ENCODE results near the gene CNNM3.

The CNNM3 gene

DNA sequence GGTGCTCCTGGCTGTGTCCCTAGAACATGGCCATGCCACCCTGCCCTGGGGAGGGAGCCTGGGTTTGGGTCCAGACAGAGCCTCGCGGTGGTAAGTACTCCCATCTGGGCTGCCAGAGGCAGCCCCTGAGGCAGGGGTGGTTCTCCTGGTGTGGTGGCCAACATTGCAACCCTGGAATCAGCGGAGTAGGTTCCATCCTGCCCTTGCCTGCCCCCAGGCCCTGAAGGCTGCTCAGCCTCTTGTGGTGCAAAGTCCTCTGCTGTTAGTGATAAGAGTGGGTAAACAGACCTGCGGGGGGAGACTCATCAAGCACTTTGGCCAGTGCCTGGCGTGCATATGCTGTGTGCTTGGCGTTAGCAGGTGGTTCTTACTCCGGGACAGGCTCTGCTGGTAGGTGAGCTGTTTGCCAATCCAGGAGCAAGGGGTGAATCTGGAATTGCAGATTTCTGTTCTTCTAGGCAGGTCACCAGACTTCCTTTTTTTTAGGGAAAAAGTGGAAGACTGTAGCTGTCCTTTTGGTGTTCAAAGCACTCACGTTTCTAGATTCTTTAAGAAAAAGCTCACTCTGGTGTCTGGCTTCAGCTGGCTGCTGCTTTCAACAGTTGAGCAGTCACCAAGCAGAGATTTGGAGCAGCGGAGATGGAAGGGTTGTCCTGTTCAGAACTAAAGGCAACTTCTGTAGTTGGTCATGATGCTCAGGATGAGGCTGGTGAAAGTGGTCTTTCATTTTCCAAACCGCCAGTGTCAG lies 3.2 kb downstream of the CNNM3 start:
- Histone ChIP-seq H3K36me3 (ENCODE audit: control insufficient read depth in 2 of 2, insufficient read depth in 1 of 2, low read length in 2 of 2) (peaks cover 10 to 40% of the 10 kb centered on the region in 2 experiments), H3K27ac (ENCODE audit: extremely low read depth, low read depth, low read length) (no peak overlapping the region), H3K9me3 (ENCODE audit: control insufficient read depth, insufficient read depth, low read depth, low read length) (no peaks in the 10 kb centered on the region), H3K4me1 (ENCODE audit: control insufficient read depth, insufficient read depth, low read length) (peaks cover 19% of the 10 kb centered on the region), H3K4me3 (ENCODE audit: low read depth, low read length) (no peak overlapping the region)
- POLR2A ChIA-PET = interaction anchor here (0.8 to 1.2 kb wide), 2 partner anchors 9 to 182 kb away, joined by 3 read pairs; partner anchors contain the start of gene KANSL3
- CTCF ChIA-PET = interaction anchor here (0.6 to 1.2 kb wide), 4 partner anchors 38 to 534 kb away, joined by 3 to 5 read pairs (median 3); partner anchors contain the start of gene ANKRD39
- 0 out of 2 replicates have a peak, but pooled peaks have one; percentile 12 for TF ChIP-seq SCRT2 (tag by site-specific recombination; IDR thresholded peaks at IDR 0.05)
- TF ChIP-seq ZNF221 (tag by site-specific recombination; IDR thresholded peaks at IDR 0.05; ENCODE audit: borderline replicate concordance) = no peak
- no peak for TF ChIP-seq ZNF274 (IDR thresholded peaks at IDR 0.05; ENCODE audit: low read length)
- TF ChIP-seq ZNF274 (tag by site-specific recombination; IDR thresholded peaks at IDR 0.05; ENCODE audit: borderline replicate concordance) = no peak
- no peak for TF ChIP-seq KLF9 (tag by site-specific recombination; IDR thresholded peaks at IDR 0.05; ENCODE audit: low read depth)
- TF ChIP-seq ZNF549 (tag by site-specific recombination; IDR thresholded peaks at IDR 0.05) = no peak
- TF ChIP-seq, protein P1, sequence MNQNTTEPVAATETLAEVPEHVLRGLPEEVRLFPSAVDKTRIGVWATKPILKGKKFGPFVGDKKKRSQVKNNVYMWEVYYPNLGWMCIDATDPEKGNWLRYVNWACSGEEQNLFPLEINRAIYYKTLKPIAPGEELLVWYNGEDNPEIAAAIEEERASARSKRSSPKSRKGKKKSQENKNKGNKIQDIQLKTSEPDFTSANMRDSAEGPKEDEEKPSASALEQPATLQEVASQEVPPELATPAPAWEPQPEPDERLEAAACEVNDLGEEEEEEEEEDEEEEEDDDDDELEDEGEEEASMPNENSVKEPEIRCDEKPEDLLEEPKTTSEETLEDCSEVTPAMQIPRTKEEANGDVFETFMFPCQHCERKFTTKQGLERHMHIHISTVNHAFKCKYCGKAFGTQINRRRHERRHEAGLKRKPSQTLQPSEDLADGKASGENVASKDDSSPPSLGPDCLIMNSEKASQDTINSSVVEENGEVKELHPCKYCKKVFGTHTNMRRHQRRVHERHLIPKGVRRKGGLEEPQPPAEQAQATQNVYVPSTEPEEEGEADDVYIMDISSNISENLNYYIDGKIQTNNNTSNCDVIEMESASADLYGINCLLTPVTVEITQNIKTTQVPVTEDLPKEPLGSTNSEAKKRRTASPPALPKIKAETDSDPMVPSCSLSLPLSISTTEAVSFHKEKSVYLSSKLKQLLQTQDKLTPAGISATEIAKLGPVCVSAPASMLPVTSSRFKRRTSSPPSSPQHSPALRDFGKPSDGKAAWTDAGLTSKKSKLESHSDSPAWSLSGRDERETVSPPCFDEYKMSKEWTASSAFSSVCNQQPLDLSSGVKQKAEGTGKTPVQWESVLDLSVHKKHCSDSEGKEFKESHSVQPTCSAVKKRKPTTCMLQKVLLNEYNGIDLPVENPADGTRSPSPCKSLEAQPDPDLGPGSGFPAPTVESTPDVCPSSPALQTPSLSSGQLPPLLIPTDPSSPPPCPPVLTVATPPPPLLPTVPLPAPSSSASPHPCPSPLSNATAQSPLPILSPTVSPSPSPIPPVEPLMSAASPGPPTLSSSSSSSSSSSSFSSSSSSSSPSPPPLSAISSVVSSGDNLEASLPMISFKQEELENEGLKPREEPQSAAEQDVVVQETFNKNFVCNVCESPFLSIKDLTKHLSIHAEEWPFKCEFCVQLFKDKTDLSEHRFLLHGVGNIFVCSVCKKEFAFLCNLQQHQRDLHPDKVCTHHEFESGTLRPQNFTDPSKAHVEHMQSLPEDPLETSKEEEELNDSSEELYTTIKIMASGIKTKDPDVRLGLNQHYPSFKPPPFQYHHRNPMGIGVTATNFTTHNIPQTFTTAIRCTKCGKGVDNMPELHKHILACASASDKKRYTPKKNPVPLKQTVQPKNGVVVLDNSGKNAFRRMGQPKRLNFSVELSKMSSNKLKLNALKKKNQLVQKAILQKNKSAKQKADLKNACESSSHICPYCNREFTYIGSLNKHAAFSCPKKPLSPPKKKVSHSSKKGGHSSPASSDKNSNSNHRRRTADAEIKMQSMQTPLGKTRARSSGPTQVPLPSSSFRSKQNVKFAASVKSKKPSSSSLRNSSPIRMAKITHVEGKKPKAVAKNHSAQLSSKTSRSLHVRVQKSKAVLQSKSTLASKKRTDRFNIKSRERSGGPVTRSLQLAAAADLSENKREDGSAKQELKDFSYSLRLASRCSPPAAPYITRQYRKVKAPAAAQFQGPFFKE (tag by site-specific recombination; IDR thresholded peaks at IDR 0.05; ENCODE audit: borderline replicate concordance) = no peak
- TF ChIP-seq KLF1 (tag by site-specific recombination; IDR thresholded peaks at IDR 0.05) = no peak
- TF ChIP-seq ZIC2 (tag by site-specific recombination; IDR thresholded peaks at IDR 0.05) = peak; percentile 60
- TF ChIP-seq ZNF114 (tag by site-specific recombination; IDR thresholded peaks at IDR 0.05) = no peak
- no peak for TF ChIP-seq KLF10 (tag by site-specific recombination; IDR thresholded peaks at IDR 0.05)
- TF ChIP-seq SCRT1 (tag by site-specific recombination; IDR thresholded peaks at IDR 0.05; ENCODE audit: borderline replicate concordance) = no peak
- TF ChIP-seq, protein P2, sequence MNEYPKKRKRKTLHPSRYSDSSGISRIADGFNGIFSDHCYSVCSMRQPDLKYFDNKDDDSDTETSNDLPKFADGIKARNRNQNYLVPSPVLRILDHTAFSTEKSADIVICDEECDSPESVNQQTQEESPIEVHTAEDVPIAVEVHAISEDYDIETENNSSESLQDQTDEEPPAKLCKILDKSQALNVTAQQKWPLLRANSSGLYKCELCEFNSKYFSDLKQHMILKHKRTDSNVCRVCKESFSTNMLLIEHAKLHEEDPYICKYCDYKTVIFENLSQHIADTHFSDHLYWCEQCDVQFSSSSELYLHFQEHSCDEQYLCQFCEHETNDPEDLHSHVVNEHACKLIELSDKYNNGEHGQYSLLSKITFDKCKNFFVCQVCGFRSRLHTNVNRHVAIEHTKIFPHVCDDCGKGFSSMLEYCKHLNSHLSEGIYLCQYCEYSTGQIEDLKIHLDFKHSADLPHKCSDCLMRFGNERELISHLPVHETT (tag by site-specific recombination; IDR thresholded peaks at IDR 0.05) = no peak
- no peak for TF ChIP-seq ZNF521 (tag by site-specific recombination; IDR thresholded peaks at IDR 0.05)
- no peak for TF ChIP-seq SALL2 (tag by site-specific recombination; IDR thresholded peaks at IDR 0.05; ENCODE audit: borderline replicate concordance)
- TF ChIP-seq, protein P3, sequence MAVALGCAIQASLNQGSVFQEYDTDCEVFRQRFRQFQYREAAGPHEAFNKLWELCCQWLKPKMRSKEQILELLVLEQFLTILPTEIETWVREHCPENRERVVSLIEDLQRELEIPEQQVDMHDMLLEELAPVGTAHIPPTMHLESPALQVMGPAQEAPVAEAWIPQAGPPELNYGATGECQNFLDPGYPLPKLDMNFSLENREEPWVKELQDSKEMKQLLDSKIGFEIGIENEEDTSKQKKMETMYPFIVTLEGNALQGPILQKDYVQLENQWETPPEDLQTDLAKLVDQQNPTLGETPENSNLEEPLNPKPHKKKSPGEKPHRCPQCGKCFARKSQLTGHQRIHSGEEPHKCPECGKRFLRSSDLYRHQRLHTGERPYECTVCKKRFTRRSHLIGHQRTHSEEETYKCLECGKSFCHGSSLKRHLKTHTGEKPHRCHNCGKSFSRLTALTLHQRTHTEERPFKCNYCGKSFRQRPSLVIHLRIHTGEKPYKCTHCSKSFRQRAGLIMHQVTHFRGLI (tag by site-specific recombination; IDR thresholded peaks at IDR 0.05) = 0 out of 2 replicates have a peak, but pooled peaks have one; percentile 23
- no peak for TF ChIP-seq ZBTB1 (tag by site-specific recombination; IDR thresholded peaks at IDR 0.05)
- TF ChIP-seq, protein P4, sequence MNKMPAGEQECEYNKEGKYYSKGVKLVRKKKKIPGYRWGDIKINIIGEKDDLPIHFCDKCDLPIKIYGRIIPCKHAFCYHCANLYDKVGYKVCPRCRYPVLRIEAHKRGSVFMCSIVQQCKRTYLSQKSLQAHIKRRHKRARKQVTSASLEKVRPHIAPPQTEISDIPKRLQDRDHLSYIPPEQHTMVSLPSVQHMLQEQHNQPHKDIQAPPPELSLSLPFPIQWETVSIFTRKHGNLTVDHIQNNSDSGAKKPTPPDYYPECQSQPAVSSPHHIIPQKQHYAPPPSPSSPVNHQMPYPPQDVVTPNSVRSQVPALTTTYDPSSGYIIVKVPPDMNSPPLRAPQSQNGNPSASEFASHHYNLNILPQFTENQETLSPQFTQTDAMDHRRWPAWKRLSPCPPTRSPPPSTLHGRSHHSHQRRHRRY (tag by site-specific recombination; IDR thresholded peaks at IDR 0.05) = no peak
- no peak for TF ChIP-seq ZNF624 (tag by site-specific recombination; IDR thresholded peaks at IDR 0.05)
- no peak for TF ChIP-seq ZSCAN23 (tag by site-specific recombination; IDR thresholded peaks at IDR 0.05)
- TF ChIP-seq HOXD13 (CRISPR knock-in tag; IDR thresholded peaks at IDR 0.05; ENCODE audit: borderline replicate concordance) = no peak
- TF ChIP-seq, protein P5, sequence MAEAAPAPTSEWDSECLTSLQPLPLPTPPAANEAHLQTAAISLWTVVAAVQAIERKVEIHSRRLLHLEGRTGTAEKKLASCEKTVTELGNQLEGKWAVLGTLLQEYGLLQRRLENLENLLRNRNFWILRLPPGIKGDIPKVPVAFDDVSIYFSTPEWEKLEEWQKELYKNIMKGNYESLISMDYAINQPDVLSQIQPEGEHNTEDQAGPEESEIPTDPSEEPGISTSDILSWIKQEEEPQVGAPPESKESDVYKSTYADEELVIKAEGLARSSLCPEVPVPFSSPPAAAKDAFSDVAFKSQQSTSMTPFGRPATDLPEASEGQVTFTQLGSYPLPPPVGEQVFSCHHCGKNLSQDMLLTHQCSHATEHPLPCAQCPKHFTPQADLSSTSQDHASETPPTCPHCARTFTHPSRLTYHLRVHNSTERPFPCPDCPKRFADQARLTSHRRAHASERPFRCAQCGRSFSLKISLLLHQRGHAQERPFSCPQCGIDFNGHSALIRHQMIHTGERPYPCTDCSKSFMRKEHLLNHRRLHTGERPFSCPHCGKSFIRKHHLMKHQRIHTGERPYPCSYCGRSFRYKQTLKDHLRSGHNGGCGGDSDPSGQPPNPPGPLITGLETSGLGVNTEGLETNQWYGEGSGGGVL (tag by site-specific recombination; IDR thresholded peaks at IDR 0.05) = 0 out of 2 replicates have a peak, but pooled peaks have one; percentile 40
- TF ChIP-seq, protein P6, sequence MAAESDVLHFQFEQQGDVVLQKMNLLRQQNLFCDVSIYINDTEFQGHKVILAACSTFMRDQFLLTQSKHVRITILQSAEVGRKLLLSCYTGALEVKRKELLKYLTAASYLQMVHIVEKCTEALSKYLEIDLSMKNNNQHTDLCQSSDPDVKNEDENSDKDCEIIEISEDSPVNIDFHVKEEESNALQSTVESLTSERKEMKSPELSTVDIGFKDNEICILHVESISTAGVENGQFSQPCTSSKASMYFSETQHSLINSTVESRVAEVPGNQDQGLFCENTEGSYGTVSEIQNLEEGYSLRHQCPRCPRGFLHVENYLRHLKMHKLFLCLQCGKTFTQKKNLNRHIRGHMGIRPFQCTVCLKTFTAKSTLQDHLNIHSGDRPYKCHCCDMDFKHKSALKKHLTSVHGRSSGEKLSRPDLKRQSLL (tag by site-specific recombination; IDR thresholded peaks at IDR 0.05) = no peak
- TF ChIP-seq ZNF701 (tag by site-specific recombination; IDR thresholded peaks at IDR 0.05) = no peak
